Measurements from ENCODE around the gene SUPV3L1. TPM values are rescaled to one million over a fixed set of nuclear protein-coding genes. Genes with fewer than 3 reads are reported as not detected.

Gene SUPV3L1
- total and polyA plus RNA-seq, 2 of the 8 experiments (the other 6 are each of a cell fraction or from before 2014, with no cell fraction given), result 34.6 to 45.6 TPM

DNA sequence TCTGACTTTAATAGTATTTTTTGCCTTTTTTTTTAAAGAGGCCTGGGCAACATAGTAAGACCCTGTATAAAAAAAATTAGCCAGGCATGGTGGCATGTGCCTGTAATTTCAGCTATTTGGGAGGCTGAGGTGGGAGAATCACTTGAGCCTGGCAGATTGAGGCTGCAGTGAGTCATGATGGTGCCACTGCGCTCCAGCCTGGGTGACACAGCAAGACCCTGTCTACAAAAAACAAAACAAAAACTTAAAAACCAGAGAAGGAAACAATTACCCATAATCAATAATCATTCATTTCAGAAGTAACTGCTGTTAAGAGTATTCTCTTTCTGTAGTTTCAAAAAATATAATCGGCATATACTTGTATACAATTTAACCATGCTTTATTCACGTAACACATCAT lies 28.1 kb upstream of the SUPV3L1 start (continued):
- TF ChIP-seq, protein P1, sequence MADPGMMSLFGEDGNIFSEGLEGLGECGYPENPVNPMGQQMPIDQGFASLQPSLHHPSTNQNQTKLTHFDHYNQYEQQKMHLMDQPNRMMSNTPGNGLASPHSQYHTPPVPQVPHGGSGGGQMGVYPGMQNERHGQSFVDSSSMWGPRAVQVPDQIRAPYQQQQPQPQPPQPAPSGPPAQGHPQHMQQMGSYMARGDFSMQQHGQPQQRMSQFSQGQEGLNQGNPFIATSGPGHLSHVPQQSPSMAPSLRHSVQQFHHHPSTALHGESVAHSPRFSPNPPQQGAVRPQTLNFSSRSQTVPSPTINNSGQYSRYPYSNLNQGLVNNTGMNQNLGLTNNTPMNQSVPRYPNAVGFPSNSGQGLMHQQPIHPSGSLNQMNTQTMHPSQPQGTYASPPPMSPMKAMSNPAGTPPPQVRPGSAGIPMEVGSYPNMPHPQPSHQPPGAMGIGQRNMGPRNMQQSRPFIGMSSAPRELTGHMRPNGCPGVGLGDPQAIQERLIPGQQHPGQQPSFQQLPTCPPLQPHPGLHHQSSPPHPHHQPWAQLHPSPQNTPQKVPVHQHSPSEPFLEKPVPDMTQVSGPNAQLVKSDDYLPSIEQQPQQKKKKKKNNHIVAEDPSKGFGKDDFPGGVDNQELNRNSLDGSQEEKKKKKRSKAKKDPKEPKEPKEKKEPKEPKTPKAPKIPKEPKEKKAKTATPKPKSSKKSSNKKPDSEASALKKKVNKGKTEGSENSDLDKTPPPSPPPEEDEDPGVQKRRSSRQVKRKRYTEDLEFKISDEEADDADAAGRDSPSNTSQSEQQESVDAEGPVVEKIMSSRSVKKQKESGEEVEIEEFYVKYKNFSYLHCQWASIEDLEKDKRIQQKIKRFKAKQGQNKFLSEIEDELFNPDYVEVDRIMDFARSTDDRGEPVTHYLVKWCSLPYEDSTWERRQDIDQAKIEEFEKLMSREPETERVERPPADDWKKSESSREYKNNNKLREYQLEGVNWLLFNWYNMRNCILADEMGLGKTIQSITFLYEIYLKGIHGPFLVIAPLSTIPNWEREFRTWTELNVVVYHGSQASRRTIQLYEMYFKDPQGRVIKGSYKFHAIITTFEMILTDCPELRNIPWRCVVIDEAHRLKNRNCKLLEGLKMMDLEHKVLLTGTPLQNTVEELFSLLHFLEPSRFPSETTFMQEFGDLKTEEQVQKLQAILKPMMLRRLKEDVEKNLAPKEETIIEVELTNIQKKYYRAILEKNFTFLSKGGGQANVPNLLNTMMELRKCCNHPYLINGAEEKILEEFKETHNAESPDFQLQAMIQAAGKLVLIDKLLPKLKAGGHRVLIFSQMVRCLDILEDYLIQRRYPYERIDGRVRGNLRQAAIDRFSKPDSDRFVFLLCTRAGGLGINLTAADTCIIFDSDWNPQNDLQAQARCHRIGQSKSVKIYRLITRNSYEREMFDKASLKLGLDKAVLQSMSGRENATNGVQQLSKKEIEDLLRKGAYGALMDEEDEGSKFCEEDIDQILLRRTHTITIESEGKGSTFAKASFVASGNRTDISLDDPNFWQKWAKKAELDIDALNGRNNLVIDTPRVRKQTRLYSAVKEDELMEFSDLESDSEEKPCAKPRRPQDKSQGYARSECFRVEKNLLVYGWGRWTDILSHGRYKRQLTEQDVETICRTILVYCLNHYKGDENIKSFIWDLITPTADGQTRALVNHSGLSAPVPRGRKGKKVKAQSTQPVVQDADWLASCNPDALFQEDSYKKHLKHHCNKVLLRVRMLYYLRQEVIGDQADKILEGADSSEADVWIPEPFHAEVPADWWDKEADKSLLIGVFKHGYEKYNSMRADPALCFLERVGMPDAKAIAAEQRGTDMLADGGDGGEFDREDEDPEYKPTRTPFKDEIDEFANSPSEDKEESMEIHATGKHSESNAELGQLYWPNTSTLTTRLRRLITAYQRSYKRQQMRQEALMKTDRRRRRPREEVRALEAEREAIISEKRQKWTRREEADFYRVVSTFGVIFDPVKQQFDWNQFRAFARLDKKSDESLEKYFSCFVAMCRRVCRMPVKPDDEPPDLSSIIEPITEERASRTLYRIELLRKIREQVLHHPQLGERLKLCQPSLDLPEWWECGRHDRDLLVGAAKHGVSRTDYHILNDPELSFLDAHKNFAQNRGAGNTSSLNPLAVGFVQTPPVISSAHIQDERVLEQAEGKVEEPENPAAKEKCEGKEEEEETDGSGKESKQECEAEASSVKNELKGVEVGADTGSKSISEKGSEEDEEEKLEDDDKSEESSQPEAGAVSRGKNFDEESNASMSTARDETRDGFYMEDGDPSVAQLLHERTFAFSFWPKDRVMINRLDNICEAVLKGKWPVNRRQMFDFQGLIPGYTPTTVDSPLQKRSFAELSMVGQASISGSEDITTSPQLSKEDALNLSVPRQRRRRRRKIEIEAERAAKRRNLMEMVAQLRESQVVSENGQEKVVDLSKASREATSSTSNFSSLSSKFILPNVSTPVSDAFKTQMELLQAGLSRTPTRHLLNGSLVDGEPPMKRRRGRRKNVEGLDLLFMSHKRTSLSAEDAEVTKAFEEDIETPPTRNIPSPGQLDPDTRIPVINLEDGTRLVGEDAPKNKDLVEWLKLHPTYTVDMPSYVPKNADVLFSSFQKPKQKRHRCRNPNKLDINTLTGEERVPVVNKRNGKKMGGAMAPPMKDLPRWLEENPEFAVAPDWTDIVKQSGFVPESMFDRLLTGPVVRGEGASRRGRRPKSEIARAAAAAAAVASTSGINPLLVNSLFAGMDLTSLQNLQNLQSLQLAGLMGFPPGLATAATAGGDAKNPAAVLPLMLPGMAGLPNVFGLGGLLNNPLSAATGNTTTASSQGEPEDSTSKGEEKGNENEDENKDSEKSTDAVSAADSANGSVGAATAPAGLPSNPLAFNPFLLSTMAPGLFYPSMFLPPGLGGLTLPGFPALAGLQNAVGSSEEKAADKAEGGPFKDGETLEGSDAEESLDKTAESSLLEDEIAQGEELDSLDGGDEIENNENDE (IDR thresholded peaks at IDR 0.05; ENCODE audit: insufficient replicate concordance, low read length), result no peak
- TF ChIP-seq GABPA (IDR thresholded peaks at IDR 0.05; ENCODE audit: borderline replicate concordance, insufficient read depth, low read length) (no peak), SP2 (IDR thresholded peaks at IDR 0.05; ENCODE audit: low read length) (no peak), POU5F1 (IDR thresholded peaks at IDR 0.05; ENCODE audit: low read depth, low read length) (no peak), TCF12 (IDR thresholded peaks at IDR 0.05; ENCODE audit: low read depth, low read length) (no peak)

Data from H1 (cell line).